B cell (primary cell): ENCODE measurements around the gene GLI3. TPM values are rescaled to one million over a fixed set of nuclear protein-coding genes. Genes with fewer than 3 reads are reported as not detected.

Experiments
- ATAC-seq: fragments of 200-7000 bp; cut with Tn5 transposase; one replicate; pipeline ENCODE4 v1.10.0; 2021; ENCODE audit warnings: low read depth, mild to moderate bottlenecking, moderate number of reproducible peaks, moderate library complexity
- CTCF ChIA-PET: fragments of 350-600 bp; sonication (Branson Sonifier 250); formaldehyde crosslinking; loops from one replicate; lab custom pipeline; 2021; ENCODE audit warnings: antibody characterized with exemption, inconsistent platforms; lab: Charles Lee
- POLR2A ChIA-PET: fragments of 350-600 bp; sonication (Branson Sonifier 250); formaldehyde crosslinking; loops from one replicate; lab custom pipeline; 2021; ENCODE audit warnings: antibody characterized with exemption; lab: Charles Lee
- DNase-seq: peaks from one replicate; pipeline ENCODE4 v3.0.0; 2013
- H2AFZ ChIP-seq: 2 replicates; pipeline ENCODE4 v1.6.1; 2012; ENCODE audit warnings: mild to moderate bottlenecking, low read depth, low read length; ENCODE audit not compliant: insufficient read depth, poor library complexity, severe bottlenecking
- H3K27ac ChIP-seq, 2 donors: 1 replicate in 1 of 2; 2 replicates in 1 of 2; pipeline ENCODE4 v1.5.1; 2012 to 2013; ENCODE audit warnings: low read length in 2 of 2, mild to moderate bottlenecking in 2 of 2, moderate library complexity in 1 of 2
- H3K27me3 ChIP-seq, 4 experiments: fragments of 200-600 bp in 1 of 4; sonication (generic) in 1 of 4; replicated peaks in 1 of 4; 1 replicate in 2 of 4; 2 replicates in 2 of 4; pipeline versions ENCODE4 v1.6.1 to v1.7.0; 2013 to 2016; ENCODE audit warnings: low read length in 3 of 4, mild to moderate bottlenecking in 2 of 4, mixed read lengths in 1 of 4, moderate library complexity in 1 of 4; ENCODE audit not compliant: insufficient read depth in 4 of 4, control insufficient read depth in 3 of 4; ENCODE audit errors: control extremely low read depth in 1 of 4
- H3K36me3 ChIP-seq, 2 experiments: replicated peaks in 1 of 2; 1 replicate in 1 of 2; 2 replicates in 1 of 2; pipeline versions ENCODE4 v1.6.1 to v1.7.1; 2013; ENCODE audit warnings: low read length in 1 of 2; ENCODE audit not compliant: insufficient read depth in 2 of 2, control insufficient read depth in 1 of 2; ENCODE audit errors: control extremely low read depth in 1 of 2, extremely low read depth in 1 of 2
- H3K4me1 ChIP-seq, 2 donors: fragments of 200-600 bp in 1 of 2; sonication (generic) in 1 of 2; 1 replicate in 1 of 2; 2 replicates in 1 of 2; pipeline versions ENCODE4 v1.5.1 to v1.6.1; 2013 to 2017; ENCODE audit warnings: low read length in 2 of 2; ENCODE audit not compliant: control insufficient read depth in 2 of 2, insufficient read depth in 2 of 2
- H3K4me2 ChIP-seq: replicated peaks from 2 replicates; pipeline ENCODE3; 2012; ENCODE audit warnings: mild to moderate bottlenecking, low read depth, low read length; ENCODE audit not compliant: poor library complexity, severe bottlenecking
- H3K4me3 ChIP-seq, 5 experiments: fragments of 200-600 bp in 1 of 5; sonication (generic) in 1 of 5; 1 replicate in 3 of 5; 2 replicates in 2 of 5; pipeline versions ENCODE4 v1.5.1 to v1.7.0; 2011 to 2016; ENCODE audit warnings: low read length in 4 of 5, mild to moderate bottlenecking in 4 of 5, low read depth in 2 of 5, control low read depth in 1 of 5, moderate library complexity in 1 of 5; ENCODE audit not compliant: insufficient read depth in 1 of 5; ENCODE audit errors: control extremely low read depth in 1 of 5, extremely low read depth in 1 of 5
- H3K79me2 ChIP-seq: fragments of 200-600 bp; sonication (generic); one replicate; pipeline ENCODE4 v1.6.0; 2016; ENCODE audit warnings: low read length; ENCODE audit not compliant: control insufficient read depth, insufficient read depth
- H3K9ac ChIP-seq: fragments of 200-600 bp; sonication (generic); 2 replicates; pipeline ENCODE4 v1.6.1; 2017; ENCODE audit warnings: mild to moderate bottlenecking, low read length, moderate library complexity
- H3K9me3 ChIP-seq, 3 donors: one replicate each; pipeline versions ENCODE4 v1.6.1 to v1.7.1; 2013; ENCODE audit warnings: low read length in 2 of 3; ENCODE audit not compliant: control insufficient read depth in 2 of 3, insufficient read depth in 1 of 3; ENCODE audit errors: control extremely low read depth in 1 of 3
- H4K20me1 ChIP-seq: 2 replicates; pipeline ENCODE4 v1.6.0; 2012; ENCODE audit warnings: mild to moderate bottlenecking, low read length; ENCODE audit not compliant: insufficient read depth, control insufficient read depth, poor library complexity, severe bottlenecking
- H3K27ac Mint-ChIP-seq: one replicate; pipeline ENCODE4 v1.8.0; 2021; ENCODE audit warnings: mixed read lengths
- H3K27me3 Mint-ChIP-seq: one replicate; pipeline ENCODE4 v1.8.0; 2021; ENCODE audit warnings: mixed read lengths
- H3K4me1 Mint-ChIP-seq: one replicate; pipeline ENCODE4 v1.8.0; 2021; ENCODE audit warnings: mixed read lengths
- H3K4me3 Mint-ChIP-seq: one replicate; pipeline ENCODE4 v1.8.0; 2021; ENCODE audit warnings: mixed read lengths
- H3K9me3 Mint-ChIP-seq: one replicate; pipeline ENCODE4 v1.8.0; 2022; ENCODE audit warnings: mixed read lengths; ENCODE audit not compliant: insufficient read depth
- CTCF ChIP-seq: fragments of 200-600 bp; IDR thresholded peaks from one replicate; pipeline ENCODE4 v1.8.0; 2022; ENCODE audit warnings: antibody characterized with exemption, mild to moderate bottlenecking
- EZH2 ChIP-seq: IDR thresholded peaks from 2 replicates; pipeline ENCODE4 v1.6.1; 2012; ENCODE audit warnings: borderline replicate concordance, low read depth, mild to moderate bottlenecking, moderate library complexity, low read length; ENCODE audit not compliant: insufficient read depth, poor library complexity, severe bottlenecking
- WGBS: methylation state at CpG from one replicate; pipeline ENCODE4 v1.1.5; 2013; ENCODE audit warnings: missing lambda C conversion rate; ENCODE audit not compliant: insufficient coverage; 5-methylcytosine and 5-hydroxymethylcytosine counted together
- intact Hi-C: fragments of 100-400 bp; cut with micrococcal nuclease; formaldehyde crosslinking; loops from one replicate; pipeline ENCODE4 v1.10.0; 2022
- polyA plus RNA-seq: library from polyadenylated mRNA; depleted of rRNA; stranded (reverse); fragments of >200 nt; gene quantifications from 2 replicates; pipeline ENCODE4 v1.2.3, GENCODE V29; 2012
- total RNA-seq, 2 donors: library from RNA; stranded (reverse); fragments of 120-200 nt in 1 of 2; gene quantifications; 1 replicate in 1 of 2; 2 replicates in 1 of 2; pipeline versions ENCODE4 v1.2.3 to v1.2.4, GENCODE V29; 2013 to 2022

GLI3 gene
- total and polyA plus RNA-seq, 2 donors (not counting 1 experiment from before 2014, with no cell fraction given) = not detected

DNA sequence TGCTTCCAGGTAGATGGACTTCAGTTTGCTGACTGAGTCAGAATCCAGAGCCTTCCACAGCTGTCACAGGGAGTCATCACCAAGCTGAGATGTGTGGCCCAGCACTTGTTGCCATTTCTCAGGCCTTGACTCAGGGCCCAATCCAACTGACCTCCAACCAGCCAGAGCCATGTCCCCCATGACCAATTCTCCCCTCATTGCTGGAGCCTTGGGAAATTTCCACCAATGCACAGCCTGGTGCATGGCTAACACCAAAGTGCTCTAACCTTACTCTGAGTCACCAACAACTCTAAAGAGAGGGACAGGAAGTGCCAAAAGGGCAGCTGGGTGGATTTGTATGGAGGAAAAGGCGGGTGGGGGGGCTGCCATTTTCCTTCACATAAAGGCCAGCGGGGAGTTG, 13.4 kb upstream of the GLI3 start:
- intact Hi-C loops = no loop called here
- Mint-ChIP-seq H3K27ac (no peak overlapping the region), H3K4me1 (no peaks in the 10 kb centered on the region), H3K9me3 (peaks cover 5% of the 10 kb centered on the region), H3K27me3 (peaks cover 5% of the 10 kb centered on the region), H3K4me3 (no peak overlapping the region)
- no peak overlapping the region for H3K4me3 ChIP-seq
- no peaks in the 10 kb centered on the region for H3K79me2 ChIP-seq
- H3K4me2 ChIP-seq = no peak overlapping the region
- ATAC-seq (no peak), DNase-seq (no peak)
- peaks cover 0 to 10% (median 0%) of the 10 kb centered on the region in 3 donors for H3K9me3 ChIP-seq
- CTCF ChIA-PET = no interaction called here
- no peak for TF ChIP-seq CTCF
- TF ChIP-seq EZH2 = no peak
- H3K27me3 ChIP-seq = no peaks in the 10 kb centered on the region
- no peak overlapping the region for H3K9ac ChIP-seq
- H3K27ac ChIP-seq = no peak overlapping the region
- H3K4me1 ChIP-seq = no peaks in the 10 kb centered on the region
- no peak overlapping the region for H2AFZ ChIP-seq
- H4K20me1 ChIP-seq = no peaks in the 10 kb centered on the region
- WGBS = 100% methylated on average over 1 of the region's 2 CpGs
- POLR2A ChIA-PET = no interaction called here
- H3K36me3 ChIP-seq = no peaks in the 10 kb centered on the region

DNA sequence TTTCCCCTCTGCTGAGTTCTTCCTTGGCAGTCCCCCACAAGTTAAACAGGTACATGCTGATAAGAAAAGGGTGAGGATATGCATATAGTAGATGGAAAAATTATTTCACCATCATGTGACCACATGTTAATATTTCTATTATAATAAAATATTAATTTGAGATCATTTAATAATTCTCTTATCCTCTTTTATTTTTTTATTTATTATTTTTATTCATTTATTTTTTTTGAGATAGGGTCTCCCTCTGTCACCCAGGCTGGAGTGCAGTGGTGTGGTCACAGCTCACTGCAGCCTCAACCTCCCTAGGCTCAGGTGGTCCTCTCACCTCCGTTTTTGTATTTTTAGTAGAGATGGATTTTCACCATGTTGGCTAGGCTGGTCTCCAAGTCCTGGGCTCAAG, 11.6 kb upstream of the GLI3 start:
- Mint-ChIP-seq H3K9me3 (peaks cover 4% of the 10 kb centered on the region), H3K4me1 (no peaks in the 10 kb centered on the region), H3K4me3 (no peak overlapping the region), H3K27me3 (peaks cover 9% of the 10 kb centered on the region), H3K27ac (no peak overlapping the region)
- Histone ChIP-seq H3K4me1 (no peaks in the 10 kb centered on the region), H3K36me3 (no peaks in the 10 kb centered on the region), H3K27ac (no peak overlapping the region), H3K9ac (no peak overlapping the region), H3K27me3 (no peaks in the 10 kb centered on the region), H3K79me2 (no peaks in the 10 kb centered on the region), H3K9me3 (peaks cover 0 to 10% (median 0%) of the 10 kb centered on the region in 3 donors), H3K4me2 (no peak overlapping the region), H4K20me1 (no peaks in the 10 kb centered on the region), H3K4me3 (no peak overlapping the region), H2AFZ (no peak overlapping the region)
- DNase-seq (no peak), ATAC-seq (no peak)
- POLR2A ChIA-PET = no interaction called here
- no CpG with 5 or more reads among the region's 1 CpG for WGBS
- CTCF ChIA-PET = no interaction called here
- TF ChIP-seq CTCF = no peak
- no peak for TF ChIP-seq EZH2
- intact Hi-C loops = no loop called here
